Cardiac muscle cell (in vitro differentiated cells and primary cell): Measurements from ENCODE around the gene TOMM70. TPM values are rescaled to one million over a fixed set of nuclear protein-coding genes. Genes with fewer than 3 reads are reported as not detected.

Experiments used
- DNase-seq, 2 donors: peaks; one replicate each; pipeline versions ENCODE4 v3.0.0 to v3.0.0-alpha.2; 2010 to 2017; ENCODE audit warnings: low read depth in 1 of 2, low spot score in 1 of 2
- H3K27ac ChIP-seq: fragments of 200-600 bp; sonication (generic); 2 replicates; pipeline ENCODE4 v1.5.1; 2016
- H3K27me3 ChIP-seq: fragments of 200-600 bp; sonication (generic); 2 replicates; pipeline ENCODE4 v1.6.0; 2016; ENCODE audit warnings: control low read depth
- H3K36me3 ChIP-seq: fragments of 200-600 bp; sonication (generic); 2 replicates; pipeline ENCODE4 v1.5.1; 2016; ENCODE audit warnings: control low read depth
- H3K4me1 ChIP-seq: fragments of 200-600 bp; sonication (generic); 2 replicates; pipeline ENCODE4 v1.8.1; 2017; ENCODE audit warnings: low read depth, mild to moderate bottlenecking, mixed run types
- H3K4me3 ChIP-seq: fragments of 200-600 bp; sonication (generic); 2 replicates; pipeline ENCODE4 v1.5.1; 2016; ENCODE audit warnings: mild to moderate bottlenecking
- H3K9me3 ChIP-seq: fragments of 200-600 bp; sonication (generic); 2 replicates; pipeline ENCODE4 v1.5.1; 2017; ENCODE audit warnings: low read depth, mild to moderate bottlenecking, control low read depth
- CTCF ChIP-seq: IDR thresholded peaks from 2 replicates; pipeline ENCODE4 v1.5.1; 2012; ENCODE audit warnings: low read depth, mild to moderate bottlenecking, low read length
- polyA plus RNA-seq: library from polyadenylated mRNA; unstranded; fragments of >200 nt; fragmentation: Nextera tagmentation; extraction: Ambion mirVana; gene quantifications from 2 replicates; pipeline ENCODE4 v1.2.1, GENCODE V29; 2016
- total RNA-seq: library from RNA; depleted of rRNA; stranded (reverse); fragments of >200 nt; gene quantifications from 2 replicates; pipeline ENCODE4 v1.2.3, GENCODE V29; 2016

Gene TOMM70
- total and polyA plus RNA-seq, 2 experiments from 2014 or later, result 34.3 to 43.5 TPM

- H3K4me3 ChIP-seq, result peak overlapping the region; percentile 61
- H3K27me3 ChIP-seq, result no peaks in the 10 kb centered on the region
- no peaks in the 10 kb centered on the region for H3K9me3 ChIP-seq
- peaks cover 4% of the 10 kb centered on the region for H3K36me3 ChIP-seq
- peak in 1 of 2 donors; percentile 29 for DNase-seq
- H3K27ac ChIP-seq, result peak overlapping the region; percentile 59
- peaks cover 11% of the 10 kb centered on the region for H3K4me1 ChIP-seq
- no peak for TF ChIP-seq CTCF
Observed at GRCh38 chr3:100335434-100335833, 65.5 kb downstream of the TOMM70 start.

- Histone ChIP-seq H3K27me3 (no peaks in the 10 kb centered on the region), H3K36me3 (no peaks in the 10 kb centered on the region), H3K9me3 (no peaks in the 10 kb centered on the region), H3K4me1 (peaks cover 11% of the 10 kb centered on the region), H3K27ac (peak within 1 kb of the TSS; percentile 59), H3K4me3 (peak within 1 kb of the TSS; percentile 61)
- TF ChIP-seq CTCF, result no peak
- peak; percentile 89 to 93 for DNase-seq
Observed at GRCh38 chr3:100334488-100335351, 66.2 kb downstream of the TOMM70 start, which contains the start of gene NIT2. NIT2 (plus strand) TSS chr3:100334757; CDS start chr3:100334792, 35 bp downstream.

- H3K36me3 ChIP-seq, result no peaks in the 10 kb centered on the region
- peak overlapping the region; percentile 61 for H3K4me3 ChIP-seq
- no peaks in the 10 kb centered on the region for H3K9me3 ChIP-seq
- TF ChIP-seq CTCF, result no peak
- H3K27ac ChIP-seq, result peak overlapping the region; percentile 4
- peaks cover 11% of the 10 kb centered on the region for H3K4me1 ChIP-seq
- H3K27me3 ChIP-seq, result no peaks in the 10 kb centered on the region
- no peak for DNase-seq
Observed at GRCh38 chr3:100333970-100334487, 66.9 kb downstream of the TOMM70 start.

GRCh38 chr3:100333051-100333450, 67.8 kb downstream of the TOMM70 start:
- H3K27me3 ChIP-seq, result no peaks in the 10 kb centered on the region
- no peaks in the 10 kb centered on the region for H3K9me3 ChIP-seq
- no peak overlapping the region for H3K4me3 ChIP-seq
- H3K36me3 ChIP-seq, result no peaks in the 10 kb centered on the region
- no peak for TF ChIP-seq CTCF
- H3K4me1 ChIP-seq, result peaks cover 6% of the 10 kb centered on the region
- no peak overlapping the region for H3K27ac ChIP-seq
- no peak for DNase-seq

GRCh38 chr3:100331660-100332059, 69.2 kb downstream of the TOMM70 start:
- H3K27ac ChIP-seq, result no peak overlapping the region
- H3K4me3 ChIP-seq, result no peak overlapping the region
- H3K9me3 ChIP-seq, result no peaks in the 10 kb centered on the region
- no peak for DNase-seq
- TF ChIP-seq CTCF, result no peak
- no peaks in the 10 kb centered on the region for H3K36me3 ChIP-seq
- peaks cover 6% of the 10 kb centered on the region for H3K4me1 ChIP-seq
- no peaks in the 10 kb centered on the region for H3K27me3 ChIP-seq
